GM12878 (cell line): Measurements from ENCODE around the gene HK1. TPM values are rescaled to one million over a fixed set of nuclear protein-coding genes. Genes with fewer than 3 reads are reported as not detected.

Source experiments
- ATAC-seq: fragments of 200-7000 bp; cut with Tn5 transposase; 3 replicates; pipeline ENCODE4 v1.9.1; 2020; ENCODE audit warnings: mild to moderate bottlenecking, moderate library complexity
- BruUV-seq: library from RNA; stranded (reverse); fragments of 400-500 nt; replicated peaks from 2 replicates; lab custom pipeline; 2021; lab: Mats Ljungman, UMichigan
- CTCF ChIA-PET: fragments of 300-600 bp; sonication (Branson Sonifier 250); formaldehyde crosslinking; extraction: SDS; loops from one replicate; lab custom pipeline; 2021; ENCODE audit warnings: inconsistent platforms; lab: Yijun Ruan, JAX
- POLR2A ChIA-PET: fragments of 350-600 bp; formaldehyde crosslinking; extraction: SDS; loops from one replicate; lab custom pipeline; 2021; ENCODE audit warnings: inconsistent platforms; lab: Charles Lee
- RAD21 ChIA-PET: fragments of 300-600 bp; sonication (Branson Sonifier 250); formaldehyde crosslinking; loops from one replicate; lab custom pipeline; 2023; ENCODE audit warnings: antibody characterized with exemption; ENCODE audit not compliant: unreplicated experiment; lab: Charles Lee
- SMC1A ChIA-PET: fragments of 300-600 bp; sonication (Branson Sonifier 250); formaldehyde crosslinking; loops from one replicate; lab custom pipeline; 2023; ENCODE audit not compliant: unreplicated experiment, uncharacterized antibody; lab: Charles Lee
- DNase-seq: peaks from one replicate; pipeline ENCODE4 v3.0.0-alpha.2; 2011; ENCODE audit warnings: low read depth, low spot score
- FAIRE-seq: peaks from 3 replicates; lab custom pipeline; 2011; peaks lifted over from hg19 to GRCh38; lab: Jason Lieb, UNC
- H2AFZ ChIP-seq: 2 replicates; pipeline ENCODE4 v1.6.0; 2011; ENCODE audit warnings: low read depth, low read length, control low read depth; ENCODE audit not compliant: control insufficient read depth
- H3K27ac ChIP-seq: 2 replicates; pipeline ENCODE4 v1.5.1; 2011; ENCODE audit warnings: control low read depth; ENCODE audit not compliant: control insufficient read depth, insufficient read depth
- H3K27me3 ChIP-seq, 2 experiments: replicated peaks in 1 of 2; 2 replicates each; pipeline versions ENCODE4 v1.6.0 to v1.6.1; 2011; ENCODE audit warnings: low read length in 1 of 2; ENCODE audit not compliant: control insufficient read depth in 2 of 2, insufficient read depth in 2 of 2
- H3K36me3 ChIP-seq, 2 experiments: 2 replicates each; pipeline ENCODE4 v1.5.1; 2011; ENCODE audit warnings: low read length in 1 of 2; ENCODE audit not compliant: control insufficient read depth in 2 of 2, insufficient read depth in 2 of 2
- H3K4me1 ChIP-seq: 2 replicates; pipeline ENCODE4 v1.6.1; 2011; ENCODE audit warnings: mild to moderate bottlenecking, low read length, moderate library complexity, mixed read lengths; ENCODE audit not compliant: control insufficient read depth, insufficient read depth
- H3K4me2 ChIP-seq: 2 replicates; pipeline ENCODE4 v1.6.0; 2011; ENCODE audit warnings: control low read depth; ENCODE audit not compliant: control insufficient read depth, insufficient read depth
- H3K4me3 ChIP-seq: fragments of 200-600 bp; sonication (generic); 2 replicates; pipeline ENCODE4 v1.5.1; 2016
- H3K79me2 ChIP-seq: 2 replicates; pipeline ENCODE4 v1.6.0; 2011; ENCODE audit warnings: low read length; ENCODE audit not compliant: control insufficient read depth, insufficient read depth
- H3K9ac ChIP-seq: 2 replicates; pipeline ENCODE4 v1.8.0; 2011; ENCODE audit warnings: low read length, control low read depth, mixed read lengths; ENCODE audit not compliant: control insufficient read depth, insufficient read depth
- H3K9me3 ChIP-seq: replicated peaks from 3 replicates; pipeline ENCODE4 v1.5.1; 2011; ENCODE audit warnings: mild to moderate bottlenecking, low read length; ENCODE audit not compliant: control insufficient read depth, insufficient read depth
- H4K20me1 ChIP-seq: 2 replicates; pipeline ENCODE4 v1.6.0; 2011; ENCODE audit not compliant: control insufficient read depth, insufficient read depth
- ATF7 ChIP-seq: fragments of 450-650 bp; IDR thresholded peaks from 2 replicates; pipeline ENCODE4 v1.6.1; 2016; ENCODE audit warnings: low read depth, mild to moderate bottlenecking
- BACH1 ChIP-seq: fragments of 450-650 bp; IDR thresholded peaks from 2 replicates; pipeline ENCODE4 v1.6.1; 2017; ENCODE audit warnings: mild to moderate bottlenecking, borderline replicate concordance
- CBFB ChIP-seq: IDR thresholded peaks from 2 replicates; pipeline ENCODE4 v1.6.1; 2016; ENCODE audit warnings: antibody characterized with exemption, low read depth
- E2F4 ChIP-seq: IDR thresholded peaks from 2 replicates; pipeline ENCODE4 v1.6.1; 2012; ENCODE audit warnings: low read depth, low read length, improper control_type of control experiment
- MYC ChIP-seq: IDR thresholded peaks from 2 replicates; pipeline ENCODE4 v1.6.1; 2011; ENCODE audit warnings: mild to moderate bottlenecking, low read length, moderate library complexity, inconsistent platforms; ENCODE audit not compliant: insufficient read depth, insufficient replicate concordance, insufficient read length, severe bottlenecking
- NR2F1 ChIP-seq: fragments of 450-650 bp; conservative IDR thresholded peaks from 2 replicates; pipeline ENCODE4 v1.6.1; 2017; ENCODE audit warnings: mild to moderate bottlenecking
- NRF1 ChIP-seq: conservative IDR thresholded peaks from 2 replicates; pipeline ENCODE4 v1.6.1; 2011; ENCODE audit warnings: mild to moderate bottlenecking, low read depth, low read length, improper control_type of control experiment
- PBX3 ChIP-seq: IDR thresholded peaks from 2 replicates; pipeline ENCODE4 v1.6.1; 2011; ENCODE audit warnings: mild to moderate bottlenecking, low read depth, low read length, moderate library complexity; ENCODE audit not compliant: insufficient replicate concordance
- YY1 ChIP-seq: IDR thresholded peaks from 2 replicates; pipeline ENCODE4 v1.6.1; 2011; ENCODE audit warnings: low read depth, mild to moderate bottlenecking, low read length
- ZNF687 ChIP-seq: fragments of 450-650 bp; IDR thresholded peaks from 2 replicates; pipeline ENCODE4 v1.6.1; 2017; ENCODE audit warnings: mild to moderate bottlenecking, moderate library complexity
- WGBS: methylation state at CpG from one replicate; pipeline ENCODE4 v1.1.6; 2016; ENCODE audit warnings: low lambda C conversion rate; ENCODE audit not compliant: insufficient replicate concordance, insufficient coverage; ENCODE audit errors: missing lambda C conversion rate; 5-methylcytosine and 5-hydroxymethylcytosine counted together
- in situ Hi-C: fragments of 300-500 bp; cut with MboI; formaldehyde crosslinking; loops from 9 replicates; pipeline ENCODE4 v1.14.3; 2018; ENCODE audit warnings: mixed read lengths
- intact Hi-C: fragments of 100-400 bp; cut with micrococcal nuclease; formaldehyde crosslinking; loops from one replicate; pipeline ENCODE4 v1.14.2; 2022; ENCODE audit not compliant: unreplicated experiment
- polyA plus RNA-seq, 11 experiments: library from polyadenylated mRNA; depleted of rRNA in 4 of 11; unstranded in 6 of 11; stranded (reverse) in 5 of 11; fragments of >200 nt; fragmentation: Nextera tagmentation in 4 of 11; fragmentation: Illumina TruSeq in 1 of 11; extraction: Ambion mirVana in 4 of 11; extraction: Trizol in 1 of 11; gene quantifications; 1 replicate in 1 of 11; 2 replicates in 10 of 11; pipeline versions ENCODE4 v1.2.1 to v1.2.3, GENCODE V29; 2011 to 2016; ENCODE audit warnings: inconsistent platforms in 2 of 11, missing spikeins in 2 of 11, low read depth in 1 of 11
- total RNA-seq, 4 experiments: library from RNA; depleted of rRNA in 3 of 4; stranded (reverse); fragments of >200 nt in 3 of 4; fragmentation: Illumina TruSeq in 1 of 4; extraction: Trizol in 1 of 4; gene quantifications; 2 replicates each; pipeline versions ENCODE4 v1.2.1 to v1.2.3, GENCODE V29; 2013 to 2021
- TF ChIP-seq, protein P1 (sequence below): IDR thresholded peaks from 2 replicates; pipeline ENCODE4 v1.6.1; 2012; ENCODE audit warnings: mild to moderate bottlenecking, low read depth, low read length
- TF ChIP-seq, protein P2 (sequence below): IDR thresholded peaks from 2 replicates; pipeline ENCODE4 v1.6.1; 2011; ENCODE audit warnings: borderline replicate concordance, low read depth, mild to moderate bottlenecking, moderate library complexity, low read length; ENCODE audit not compliant: insufficient read depth, poor library complexity, severe bottlenecking

Gene HK1
- total and polyA plus RNA-seq, 10 of the 15 experiments (the other 5 are each of a cell fraction or from before 2014, with no cell fraction given): 3.4 to 77.3 (median 46.6) TPM

GRCh38 chr10:69417542-69417941 is 139.2 kb downstream of the HK1 start:
- CTCF ChIA-PET: interaction anchor here (1.1 to 3.6 kb wide), 4 partner anchors 10 to 175 kb away, joined by 3 to 18 read pairs (median 8); no protein-coding TSS in a partner anchor
- ATAC-seq: no peak
- in situ Hi-C loops (loop anchor here (10.0 kb wide), 1 partner anchor 217 kb away; the partner anchor contains the start of gene FAM241B), intact Hi-C loops (no loop called here)
- H3K36me3 ChIP-seq: no peaks in the 10 kb centered on the region
- POLR2A ChIA-PET: interaction anchor here (0.7 kb wide), 1 partner anchor 85 kb away, joined by 4 read pairs; no protein-coding TSS in a partner anchor
- 30% methylated on average over 11 of the region's 11 CpGs for WGBS
- no peak for FAIRE-seq
- BruUV-seq: no TSS peak
- DNase-seq: no peak
- no peak overlapping the region for H3K4me2 ChIP-seq
- no peaks in the 10 kb centered on the region for H3K79me2 ChIP-seq
- no peak overlapping the region for H2AFZ ChIP-seq
- no peak overlapping the region for H3K4me3 ChIP-seq
- no peaks in the 10 kb centered on the region; a peak in 2 of 4 replicates for H3K27me3 ChIP-seq
- H4K20me1 ChIP-seq: no peaks in the 10 kb centered on the region
- H3K9ac ChIP-seq: no peak overlapping the region
- RAD21 ChIA-PET: interaction anchor here (1.0 to 1.2 kb wide), 3 partner anchors 10 to 27 kb away, joined by 3 read pairs; no protein-coding TSS in a partner anchor
- no peaks in the 10 kb centered on the region for H3K9me3 ChIP-seq
- peaks cover 2% of the 10 kb centered on the region; the same call in 1 of the 2 replicates for H3K4me1 ChIP-seq
- SMC1A ChIA-PET: no interaction called here
- H3K27ac ChIP-seq: no peak overlapping the region
- TF ChIP-seq NR2F1 (no peak), MYC (no peak), ZNF687 (no peak), CBFB (no peak), E2F4 (no peak), NRF1 (no peak), YY1 (no peak), PBX3 (no peak), BACH1 (no peak), ATF7 (no peak)
- TF ChIP-seq, protein P1, sequence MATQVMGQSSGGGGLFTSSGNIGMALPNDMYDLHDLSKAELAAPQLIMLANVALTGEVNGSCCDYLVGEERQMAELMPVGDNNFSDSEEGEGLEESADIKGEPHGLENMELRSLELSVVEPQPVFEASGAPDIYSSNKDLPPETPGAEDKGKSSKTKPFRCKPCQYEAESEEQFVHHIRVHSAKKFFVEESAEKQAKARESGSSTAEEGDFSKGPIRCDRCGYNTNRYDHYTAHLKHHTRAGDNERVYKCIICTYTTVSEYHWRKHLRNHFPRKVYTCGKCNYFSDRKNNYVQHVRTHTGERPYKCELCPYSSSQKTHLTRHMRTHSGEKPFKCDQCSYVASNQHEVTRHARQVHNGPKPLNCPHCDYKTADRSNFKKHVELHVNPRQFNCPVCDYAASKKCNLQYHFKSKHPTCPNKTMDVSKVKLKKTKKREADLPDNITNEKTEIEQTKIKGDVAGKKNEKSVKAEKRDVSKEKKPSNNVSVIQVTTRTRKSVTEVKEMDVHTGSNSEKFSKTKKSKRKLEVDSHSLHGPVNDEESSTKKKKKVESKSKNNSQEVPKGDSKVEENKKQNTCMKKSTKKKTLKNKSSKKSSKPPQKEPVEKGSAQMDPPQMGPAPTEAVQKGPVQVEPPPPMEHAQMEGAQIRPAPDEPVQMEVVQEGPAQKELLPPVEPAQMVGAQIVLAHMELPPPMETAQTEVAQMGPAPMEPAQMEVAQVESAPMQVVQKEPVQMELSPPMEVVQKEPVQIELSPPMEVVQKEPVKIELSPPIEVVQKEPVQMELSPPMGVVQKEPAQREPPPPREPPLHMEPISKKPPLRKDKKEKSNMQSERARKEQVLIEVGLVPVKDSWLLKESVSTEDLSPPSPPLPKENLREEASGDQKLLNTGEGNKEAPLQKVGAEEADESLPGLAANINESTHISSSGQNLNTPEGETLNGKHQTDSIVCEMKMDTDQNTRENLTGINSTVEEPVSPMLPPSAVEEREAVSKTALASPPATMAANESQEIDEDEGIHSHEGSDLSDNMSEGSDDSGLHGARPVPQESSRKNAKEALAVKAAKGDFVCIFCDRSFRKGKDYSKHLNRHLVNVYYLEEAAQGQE: no peak
- TF ChIP-seq, protein P2, sequence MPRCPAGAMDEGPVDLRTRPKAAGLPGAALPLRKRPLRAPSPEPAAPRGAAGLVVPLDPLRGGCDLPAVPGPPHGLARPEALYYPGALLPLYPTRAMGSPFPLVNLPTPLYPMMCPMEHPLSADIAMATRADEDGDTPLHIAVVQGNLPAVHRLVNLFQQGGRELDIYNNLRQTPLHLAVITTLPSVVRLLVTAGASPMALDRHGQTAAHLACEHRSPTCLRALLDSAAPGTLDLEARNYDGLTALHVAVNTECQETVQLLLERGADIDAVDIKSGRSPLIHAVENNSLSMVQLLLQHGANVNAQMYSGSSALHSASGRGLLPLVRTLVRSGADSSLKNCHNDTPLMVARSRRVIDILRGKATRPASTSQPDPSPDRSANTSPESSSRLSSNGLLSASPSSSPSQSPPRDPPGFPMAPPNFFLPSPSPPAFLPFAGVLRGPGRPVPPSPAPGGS: no peak
